Brain pericyte (primary cell): Measurements from ENCODE around the gene CCDC136.

Experiments
- DNase-seq: peaks from one replicate; pipeline ENCODE4 v3.0.0-alpha.2; 2012; ENCODE audit warnings: low read depth, low spot score

CCDC136 gene

DNA sequence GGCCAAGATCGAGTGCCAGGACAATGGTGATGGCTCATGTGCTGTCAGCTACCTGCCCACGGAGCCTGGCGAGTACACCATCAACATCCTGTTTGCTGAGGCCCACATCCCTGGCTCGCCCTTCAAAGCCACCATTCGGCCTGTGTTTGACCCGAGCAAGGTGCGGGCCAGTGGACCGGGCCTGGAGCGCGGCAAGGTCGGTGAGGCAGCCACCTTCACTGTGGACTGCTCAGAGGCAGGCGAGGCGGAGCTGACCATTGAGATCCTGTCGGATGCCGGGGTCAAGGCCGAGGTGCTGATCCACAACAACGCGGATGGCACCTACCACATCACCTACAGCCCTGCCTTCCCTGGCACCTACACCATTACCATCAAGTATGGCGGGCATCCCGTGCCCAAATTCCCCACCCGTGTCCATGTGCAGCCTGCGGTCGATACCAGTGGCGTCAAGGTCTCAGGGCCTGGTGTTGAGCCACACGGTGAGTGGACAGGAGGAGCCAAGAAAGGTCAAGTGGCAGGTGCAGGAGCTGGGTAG, 53.1 kb downstream of the CCDC136 start:
- no peak for DNase-seq

DNA sequence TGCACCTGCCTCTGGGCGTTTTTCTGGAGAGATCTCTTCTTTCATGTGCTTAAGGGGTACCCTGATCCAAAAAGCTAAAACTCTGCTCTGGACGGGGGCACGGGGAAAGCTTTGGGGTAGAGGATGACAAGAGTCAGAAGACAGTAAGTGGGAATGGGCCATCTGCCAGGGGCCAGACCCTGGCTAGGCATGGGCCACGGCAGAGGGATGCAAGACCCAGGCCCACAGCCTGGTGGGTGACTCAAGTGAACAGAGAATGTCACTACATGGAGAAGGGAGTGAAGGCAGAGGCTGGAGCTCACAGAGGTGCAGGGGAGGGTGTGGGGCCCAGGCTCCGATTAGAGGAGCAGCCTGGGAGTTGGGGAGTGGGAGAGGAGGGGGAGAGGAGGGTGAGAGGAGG, 53.7 kb downstream of the CCDC136 start:
- no peak for DNase-seq

GRCh38 chr7:128845987-128846386, 54.2 kb downstream of the CCDC136 start:
- DNase-seq = no peak

- DNase-seq = no peak
Measured at GRCh38 chr7:128846781-128847444, 55.1 kb downstream of the CCDC136 start.

DNA sequence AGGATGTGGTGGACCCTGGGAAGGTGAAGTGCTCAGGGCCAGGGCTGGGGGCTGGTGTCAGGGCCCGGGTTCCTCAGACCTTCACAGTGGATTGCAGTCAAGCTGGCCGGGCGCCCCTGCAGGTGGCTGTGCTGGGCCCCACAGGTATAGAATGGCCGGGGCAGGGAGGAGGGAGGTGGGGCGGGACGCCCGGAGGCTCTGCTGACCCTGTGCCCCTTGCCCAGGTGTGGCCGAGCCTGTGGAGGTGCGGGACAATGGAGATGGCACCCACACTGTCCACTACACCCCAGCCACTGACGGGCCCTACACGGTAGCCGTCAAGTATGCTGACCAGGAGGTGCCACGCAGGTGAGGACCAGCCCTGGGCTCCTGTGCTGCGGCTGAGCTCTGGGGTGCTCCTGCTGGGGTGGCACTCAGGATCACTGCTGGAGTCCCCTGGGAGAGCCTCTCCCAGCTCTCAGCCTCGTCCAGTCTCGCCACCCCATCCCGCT, 56.0 kb downstream of the CCDC136 start:
- no peak for DNase-seq

- DNase-seq = no peak
Measured at GRCh38 chr7:128848289-128849155, 56.8 kb downstream of the CCDC136 start.

- no peak for DNase-seq
Measured at GRCh38 chr7:128849156-128849515, 57.4 kb downstream of the CCDC136 start.

GRCh38 chr7:128849804-128850490, 58.2 kb downstream of the CCDC136 start:
- DNase-seq = no peak

DNA sequence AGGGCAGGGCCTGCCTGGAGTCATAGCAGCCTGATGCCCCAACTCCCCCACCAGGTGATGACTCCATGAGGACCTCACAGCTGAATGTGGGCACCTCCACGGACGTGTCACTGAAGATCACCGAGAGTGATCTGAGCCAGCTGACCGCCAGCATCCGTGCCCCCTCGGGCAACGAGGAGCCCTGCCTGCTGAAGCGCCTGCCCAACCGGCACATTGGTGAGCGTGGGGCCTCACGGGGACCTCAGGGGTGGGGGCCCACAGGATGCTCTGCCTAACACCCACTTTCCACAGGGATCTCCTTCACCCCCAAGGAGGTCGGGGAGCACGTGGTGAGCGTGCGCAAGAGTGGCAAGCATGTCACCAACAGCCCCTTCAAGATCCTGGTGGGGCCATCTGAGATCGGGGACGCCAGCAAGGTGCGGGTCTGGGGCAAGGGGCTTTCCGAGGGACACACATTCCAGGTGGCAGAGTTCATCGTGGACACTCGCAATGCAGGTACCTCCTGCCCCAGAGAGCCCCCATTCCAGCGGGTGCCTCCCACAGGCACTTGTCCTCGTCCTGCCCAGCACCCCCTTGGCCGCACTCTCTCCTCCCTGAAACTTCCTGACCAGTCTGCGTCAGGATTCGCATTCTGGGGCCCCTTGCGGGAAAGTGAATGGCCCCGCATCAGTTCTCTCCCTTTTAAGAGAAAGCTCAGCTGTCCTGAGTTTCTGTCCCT, 60.9 kb downstream of the CCDC136 start:
- no peak for DNase-seq

GRCh38 chr7:128853799-128854198, 62.0 kb downstream of the CCDC136 start:
- no peak for DNase-seq

DNA sequence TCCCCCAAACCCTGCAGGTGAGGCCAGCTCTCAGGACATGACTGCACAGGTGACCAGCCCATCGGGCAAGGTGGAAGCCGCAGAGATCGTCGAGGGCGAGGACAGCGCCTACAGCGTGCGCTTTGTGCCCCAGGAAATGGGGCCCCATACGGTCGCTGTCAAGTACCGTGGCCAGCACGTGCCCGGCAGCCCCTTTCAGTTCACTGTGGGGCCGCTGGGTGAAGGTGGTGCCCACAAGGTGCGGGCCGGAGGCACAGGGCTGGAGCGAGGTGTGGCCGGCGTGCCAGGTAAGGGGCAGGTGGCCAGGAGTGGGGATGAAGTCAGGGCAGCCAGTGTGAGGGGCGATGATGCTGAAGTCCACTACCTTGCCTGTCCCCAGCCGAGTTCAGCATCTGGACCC, 62.6 kb downstream of the CCDC136 start:
- no peak for DNase-seq

DNA sequence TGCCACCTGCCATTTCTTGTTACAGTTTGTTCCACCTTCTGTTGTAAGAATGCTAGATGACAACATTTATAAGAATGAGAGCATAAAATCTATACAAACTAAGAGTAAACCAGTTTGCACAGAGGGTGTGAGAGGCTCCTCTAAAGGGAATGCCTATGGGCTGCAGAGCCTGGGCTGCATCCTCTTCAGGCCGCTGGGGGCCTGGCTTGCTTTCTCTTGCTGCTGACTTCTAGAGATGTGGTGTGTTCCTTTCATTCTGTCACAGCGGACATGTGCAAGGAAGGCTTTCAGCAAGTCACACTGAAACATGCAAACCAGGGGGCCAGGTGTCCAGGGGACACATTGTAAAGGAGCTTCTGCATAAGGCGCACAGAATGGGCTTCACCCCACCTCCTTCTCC, 63.8 kb downstream of the CCDC136 start:
- DNase-seq = no peak

GRCh38 chr7:128856001-128856718, 64.4 kb downstream of the CCDC136 start:
- DNase-seq = no peak

DNA sequence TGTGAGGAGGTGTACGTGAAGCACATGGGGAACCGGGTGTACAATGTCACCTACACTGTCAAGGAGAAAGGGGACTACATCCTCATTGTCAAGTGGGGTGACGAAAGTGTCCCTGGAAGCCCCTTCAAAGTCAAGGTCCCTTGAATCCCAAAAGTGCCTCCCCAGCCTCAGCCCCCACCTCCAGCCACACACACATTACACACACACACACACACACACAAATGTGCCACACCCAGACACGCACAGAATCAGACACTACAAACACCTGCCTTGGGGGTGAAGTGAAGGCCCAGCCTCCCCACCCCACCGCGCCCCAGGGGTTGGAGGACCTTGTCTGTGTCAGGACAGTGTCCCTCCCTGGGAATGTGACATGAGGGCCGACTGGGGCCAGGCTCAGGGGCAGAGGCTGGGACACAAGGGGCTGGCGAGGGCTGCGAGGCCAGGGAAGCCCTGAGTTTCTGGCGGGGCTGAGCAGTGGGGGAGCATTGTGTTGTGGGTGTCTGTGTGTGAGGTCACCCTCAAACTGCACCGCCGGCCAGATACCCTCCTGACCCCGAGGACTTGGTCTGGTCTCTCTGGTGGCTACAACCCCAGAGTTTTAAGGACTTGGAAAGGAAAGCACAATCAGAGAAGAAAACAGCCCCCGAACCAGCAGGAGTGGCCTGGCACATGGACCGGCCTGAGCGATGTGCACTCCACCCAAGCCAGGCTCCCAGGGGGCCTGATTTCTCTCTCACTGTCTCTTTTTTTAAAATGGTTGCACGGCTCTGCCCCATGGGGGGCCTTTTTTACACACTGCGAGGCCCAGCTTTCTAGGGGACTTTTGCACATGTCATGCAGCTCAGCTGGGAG, 66.8 kb downstream of the CCDC136 start:
- DNase-seq = no peak

DNA sequence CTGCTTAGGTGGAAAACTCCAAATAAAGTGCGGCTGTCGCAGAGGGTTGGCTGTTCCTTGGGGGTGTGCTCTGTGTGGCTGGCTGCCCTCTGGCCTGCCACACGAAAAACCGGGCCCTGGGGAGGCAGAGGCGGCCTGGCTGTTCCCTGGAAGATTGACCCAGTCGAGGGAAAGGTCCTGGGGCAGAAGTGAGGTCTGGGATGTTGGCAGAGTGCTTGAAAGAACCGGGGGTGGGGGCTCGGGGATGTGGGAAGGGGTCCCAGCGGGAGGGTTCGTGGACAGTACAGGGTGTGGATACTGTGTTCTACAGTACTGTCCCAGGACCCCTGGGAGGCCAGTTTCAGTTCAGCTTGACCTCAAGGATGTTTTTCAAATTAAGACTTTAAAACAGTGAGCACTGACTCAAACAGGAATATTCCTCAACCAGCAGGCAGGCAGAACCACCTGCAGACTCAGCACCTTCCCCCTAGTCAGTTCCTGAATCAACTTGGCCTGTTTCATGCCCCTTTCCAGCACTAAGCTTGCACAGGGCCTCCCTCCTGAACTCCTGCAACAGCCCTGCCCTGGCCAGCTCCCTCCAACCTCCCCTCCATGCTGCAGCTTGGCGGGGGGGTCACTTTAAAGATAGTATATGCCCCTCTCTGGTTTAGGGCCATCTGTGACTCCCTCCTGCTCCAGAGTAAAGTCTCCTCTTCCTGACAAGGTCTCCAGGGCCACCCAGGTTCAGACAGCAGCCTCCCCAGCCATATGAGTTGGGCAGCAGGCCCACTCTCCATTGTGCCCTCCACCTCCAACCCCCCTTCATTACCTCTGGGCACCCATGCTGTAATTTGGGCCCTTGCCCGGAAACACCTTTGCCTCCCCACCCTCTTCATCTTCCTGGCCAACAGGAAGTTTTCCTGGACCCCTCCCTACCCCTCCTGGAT, 67.7 kb downstream of the CCDC136 start:
- no peak for DNase-seq

DNA sequence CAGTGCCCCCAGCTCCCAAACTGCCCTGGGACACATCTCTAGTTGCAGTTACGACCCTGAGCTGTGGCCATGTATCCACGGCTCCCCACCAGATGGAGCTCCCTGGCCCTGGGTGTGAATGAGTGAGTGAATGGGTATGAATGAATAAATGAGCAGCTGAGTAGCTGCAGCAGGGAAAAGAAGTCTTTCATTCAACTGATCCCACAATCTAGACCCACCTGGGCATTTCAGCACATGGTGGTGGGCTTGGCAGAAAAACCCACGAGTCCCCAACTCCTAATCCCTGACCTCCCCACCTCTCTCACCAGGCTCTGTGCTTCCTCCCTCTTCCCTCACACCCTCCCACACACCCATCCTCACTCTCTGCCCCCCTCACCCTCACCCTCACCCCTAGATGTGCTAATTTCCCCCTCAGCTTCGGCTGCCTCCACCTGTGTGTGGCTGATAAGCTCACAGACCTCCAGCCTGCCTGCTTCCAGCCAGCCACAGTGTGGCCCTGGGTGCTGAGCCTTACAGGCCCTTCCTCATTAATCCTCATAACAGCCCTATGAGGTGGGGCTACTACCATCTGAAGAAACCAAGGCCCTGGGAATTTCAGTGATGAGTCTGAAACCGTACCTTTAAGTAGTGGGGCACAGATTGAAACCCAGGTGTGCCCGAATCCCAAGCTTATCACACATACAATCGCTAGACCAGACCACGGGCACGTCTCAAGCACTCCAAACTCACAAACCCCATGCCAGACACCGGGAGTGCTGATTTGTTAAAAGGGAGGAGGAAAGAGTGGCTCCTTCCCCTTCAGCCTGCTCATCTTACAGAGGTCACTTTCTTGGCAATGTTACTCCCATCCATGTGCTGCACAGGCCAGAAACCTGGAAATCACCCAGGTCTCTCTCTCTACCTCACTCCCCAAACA, 68.6 kb downstream of the CCDC136 start:
- DNase-seq = no peak

GRCh38 chr7:128861957-128862570, 70.3 kb downstream of the CCDC136 start:
- DNase-seq = no peak
